Urinary bladder (tissue), 4 donors: ENCODE results near the gene ACP3. TPM values are rescaled to one million over a fixed set of nuclear protein-coding genes. Genes with fewer than 3 reads are reported as not detected.
A peak's percentile ranks its signal among the peaks of the same experiment; 100 is the strongest.

Experiments used
- DNase-seq: peaks from one replicate; pipeline ENCODE4 v3.0.0-alpha.2; 2015; ENCODE audit errors: extremely low spot score
- H3K27ac ChIP-seq: one replicate; pipeline ENCODE4 v1.5.1; 2013; ENCODE audit warnings: low read depth, mild to moderate bottlenecking, moderate library complexity
- H3K36me3 ChIP-seq: one replicate; pipeline ENCODE4 v1.6.1; 2013; ENCODE audit warnings: mild to moderate bottlenecking, moderate library complexity; ENCODE audit not compliant: insufficient read depth
- H3K4me1 ChIP-seq: one replicate; pipeline ENCODE4 v1.6.1; 2013; ENCODE audit warnings: mild to moderate bottlenecking, moderate library complexity; ENCODE audit not compliant: insufficient read depth
- H3K4me3 ChIP-seq: one replicate; pipeline ENCODE4 v1.5.1; 2013; ENCODE audit warnings: low read depth, low read length
- WGBS: extraction: QIAGEN DNeasy Blood & Tissue Kit; methylation state at CpG from one replicate; pipeline ENCODE4 v1.1.7; 2013; 5-methylcytosine and 5-hydroxymethylcytosine counted together
- polyA plus RNA-seq: library from polyadenylated mRNA; stranded (reverse); fragments of 200-250 nt; gene quantifications from one replicate; pipeline ENCODE4 v1.2.3, GENCODE V29; 2013
- total RNA-seq: library from RNA; depleted of rRNA; stranded (reverse); fragments of >200 nt; gene quantifications from one replicate; pipeline ENCODE4 v1.2.3, GENCODE V29; 2014
- donor health status: healthy with polysubstance abuse.
- donor health status: healthy.

The ACP3 gene, protein sequence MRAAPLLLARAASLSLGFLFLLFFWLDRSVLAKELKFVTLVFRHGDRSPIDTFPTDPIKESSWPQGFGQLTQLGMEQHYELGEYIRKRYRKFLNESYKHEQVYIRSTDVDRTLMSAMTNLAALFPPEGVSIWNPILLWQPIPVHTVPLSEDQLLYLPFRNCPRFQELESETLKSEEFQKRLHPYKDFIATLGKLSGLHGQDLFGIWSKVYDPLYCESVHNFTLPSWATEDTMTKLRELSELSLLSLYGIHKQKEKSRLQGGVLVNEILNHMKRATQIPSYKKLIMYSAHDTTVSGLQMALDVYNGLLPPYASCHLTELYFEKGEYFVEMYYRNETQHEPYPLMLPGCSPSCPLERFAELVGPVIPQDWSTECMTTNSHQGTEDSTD
- total RNA-seq (3.2 TPM), polyA plus RNA-seq (0.91 TPM)

DNA sequence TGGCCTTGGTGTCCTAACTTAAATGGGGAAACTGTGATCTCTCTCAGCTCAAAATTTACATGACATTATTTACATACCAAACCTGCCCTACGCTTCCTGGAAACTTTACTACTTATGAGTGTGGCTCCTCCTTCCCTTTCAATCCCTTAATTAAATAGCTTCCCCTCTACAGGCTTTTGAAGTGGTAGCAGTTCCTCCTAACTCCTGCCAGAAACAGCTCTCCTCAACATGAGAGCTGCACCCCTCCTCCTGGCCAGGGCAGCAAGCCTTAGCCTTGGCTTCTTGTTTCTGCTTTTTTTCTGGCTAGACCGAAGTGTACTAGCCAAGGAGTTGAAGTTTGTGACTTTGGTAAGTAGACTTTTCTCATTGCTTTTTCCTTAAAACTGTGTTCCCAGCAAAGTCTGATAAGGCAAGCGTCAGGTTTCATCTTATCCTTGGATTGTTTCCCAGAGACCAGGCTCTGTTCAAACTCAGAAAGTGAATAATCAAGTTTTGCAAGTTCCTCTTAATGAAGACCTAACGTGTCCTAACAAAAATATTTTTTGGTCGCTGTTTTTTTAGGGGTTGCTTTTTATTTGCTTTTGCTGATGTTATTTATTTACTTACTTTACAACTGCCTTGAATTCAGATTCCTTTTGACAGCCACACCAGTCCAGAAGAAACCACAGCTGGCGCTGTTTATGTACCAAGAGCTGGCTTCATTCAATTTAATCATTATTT lies at the start of gene ACP3:
Gene ACP3 (plus strand): TSS at position 179 of the 720 bp plus-strand sequence. CDS start 50 bp downstream, at position 229.
- H3K36me3 ChIP-seq = no peaks in the 10 kb centered on the region
- H3K4me3 ChIP-seq = no peak within 1 kb of the TSS
- 11% methylated on average over 6 of the region's 6 CpGs for WGBS
- DNase-seq = peak; percentile 88
- peaks cover 1% of the 10 kb centered on the region for H3K4me1 ChIP-seq
- peak within 1 kb of the TSS; percentile 60 for H3K27ac ChIP-seq

DNA sequence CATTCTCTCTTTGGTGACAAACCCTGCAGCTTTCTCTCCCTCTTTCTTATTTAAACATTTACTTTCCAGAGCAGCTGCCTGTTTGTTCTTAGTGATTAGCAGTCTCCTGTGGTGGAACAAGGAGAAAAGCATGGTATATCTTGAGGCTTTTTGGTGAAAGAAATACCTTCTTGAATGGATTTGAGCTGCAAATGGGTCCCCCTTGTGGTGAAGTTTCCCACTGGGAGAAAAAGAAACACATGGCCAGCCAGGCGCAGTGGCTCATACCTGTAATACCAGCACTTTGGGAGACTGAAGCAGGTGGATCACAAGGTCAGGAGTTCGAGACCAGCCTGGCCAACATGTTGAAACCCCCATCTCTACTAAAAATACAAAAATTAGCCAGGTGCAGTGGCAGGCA lies 48.3 kb upstream of the ACP3 start:
- Histone ChIP-seq H3K4me3 (no peak overlapping the region), H3K27ac (no peak overlapping the region), H3K36me3 (no peaks in the 10 kb centered on the region), H3K4me1 (no peaks in the 10 kb centered on the region)
- DNase-seq = no peak
- 69% methylated on average over 2 of the region's 2 CpGs for WGBS

DNA sequence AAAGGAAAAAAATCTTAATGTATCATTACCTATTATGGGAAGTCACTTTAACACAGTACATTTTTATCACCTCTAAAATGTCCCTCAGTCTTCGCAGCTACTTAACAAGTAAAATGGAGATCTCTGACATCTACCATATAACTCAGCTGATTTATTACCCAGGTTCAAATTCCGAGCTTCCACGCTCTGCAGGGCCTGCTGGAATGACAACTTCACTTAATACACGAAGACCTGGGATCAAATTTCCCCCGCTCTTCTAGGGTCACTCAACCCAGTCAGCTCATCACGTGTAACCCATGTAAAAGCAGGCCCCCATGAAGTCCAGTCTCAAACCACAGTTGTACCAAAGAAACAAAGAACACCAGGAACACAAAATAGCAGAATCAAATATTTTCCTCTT lies 44.2 kb upstream of the ACP3 start:
- no peaks in the 10 kb centered on the region for H3K4me1 ChIP-seq
- no peak overlapping the region for H3K4me3 ChIP-seq
- no peak for DNase-seq
- WGBS = 38% methylated on average over 6 of the region's 6 CpGs
- no peak overlapping the region for H3K27ac ChIP-seq
- H3K36me3 ChIP-seq = no peaks in the 10 kb centered on the region

DNA sequence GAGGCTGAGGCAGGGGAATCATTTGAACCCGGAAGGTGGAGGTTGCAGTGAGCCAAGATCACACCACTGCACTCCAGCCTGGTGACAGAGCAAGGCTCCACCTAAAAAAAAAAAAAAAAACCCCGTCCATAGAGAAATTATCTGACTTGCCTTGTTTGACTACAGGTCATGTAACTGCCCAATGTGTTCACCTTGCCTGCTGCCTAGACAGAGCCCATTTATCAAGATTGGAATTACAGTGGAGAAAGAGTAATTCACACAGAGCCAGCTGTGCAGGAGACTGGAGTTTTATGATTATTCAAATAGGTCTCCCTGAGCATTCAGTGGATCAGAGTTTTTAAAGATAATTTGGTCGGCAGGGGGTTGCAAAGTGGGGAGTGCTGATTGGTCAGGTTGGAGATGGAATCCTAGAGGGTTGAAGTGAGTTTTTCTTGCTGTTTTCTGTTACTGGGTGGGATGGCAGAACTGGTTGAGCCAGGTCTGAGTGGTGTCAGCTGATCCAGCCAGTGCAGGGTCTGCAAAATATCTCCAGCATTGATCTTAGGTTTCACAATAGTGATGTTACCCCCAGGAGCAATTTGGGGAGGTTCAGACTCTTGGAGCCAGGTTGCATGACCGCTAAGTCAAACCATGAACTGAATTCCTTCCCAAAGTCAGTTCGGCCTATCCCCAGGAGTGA lies 40.8 kb upstream of the ACP3 start:
- DNase-seq = no peak
- Histone ChIP-seq H3K36me3 (no peaks in the 10 kb centered on the region), H3K27ac (no peak overlapping the region), H3K4me3 (no peak overlapping the region), H3K4me1 (no peaks in the 10 kb centered on the region)
- 93% methylated on average over 5 of the region's 5 CpGs for WGBS

DNA sequence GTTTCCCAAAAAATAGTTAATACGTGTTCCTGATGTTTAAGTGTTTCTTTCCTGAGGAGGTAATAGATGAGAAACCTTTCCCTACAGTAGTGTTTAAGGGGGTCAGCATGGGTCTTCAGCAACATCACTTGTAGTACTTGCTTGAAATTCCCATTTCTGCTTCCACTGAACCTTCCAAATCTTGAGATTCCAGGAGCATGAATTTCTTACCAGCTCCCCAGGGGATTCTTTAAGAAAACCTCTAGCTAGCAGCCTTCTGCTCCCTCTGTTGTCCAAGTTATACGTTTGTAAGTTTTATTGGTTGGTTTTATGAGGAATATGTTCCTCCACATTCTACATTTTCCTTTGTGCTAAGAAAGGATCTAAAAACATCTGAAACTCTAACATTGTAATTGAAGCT lies 38.2 kb upstream of the ACP3 start:
- 50% methylated on average over 2 of the region's 2 CpGs for WGBS
- Histone ChIP-seq H3K36me3 (no peaks in the 10 kb centered on the region), H3K27ac (no peak overlapping the region), H3K4me3 (no peak overlapping the region), H3K4me1 (no peaks in the 10 kb centered on the region)
- DNase-seq = no peak

DNA sequence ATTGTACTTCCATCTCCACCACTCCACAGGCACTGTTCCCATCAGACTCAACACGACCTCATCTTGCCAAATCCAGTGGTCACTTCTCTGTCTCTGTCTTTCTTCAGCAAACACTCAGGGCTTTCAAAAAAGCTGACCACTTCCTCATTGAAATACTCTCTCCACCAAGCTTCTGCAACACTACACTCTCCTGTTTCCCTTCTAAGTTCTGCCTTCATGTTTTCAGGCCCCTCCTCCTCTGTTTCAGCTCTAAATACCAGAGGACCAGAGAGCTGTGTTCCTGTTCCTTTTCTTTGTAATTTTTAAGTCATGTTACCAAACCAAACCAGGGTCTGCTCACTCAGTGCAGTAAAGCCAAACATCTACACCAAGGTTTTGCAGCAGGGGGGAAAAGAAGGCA lies 33.8 kb upstream of the ACP3 start:
- DNase-seq = no peak
- Histone ChIP-seq H3K4me1 (no peaks in the 10 kb centered on the region), H3K27ac (no peak overlapping the region), H3K36me3 (no peaks in the 10 kb centered on the region), H3K4me3 (no peak overlapping the region)
- 19% methylated on average over 1 of the region's 1 CpG for WGBS

DNA sequence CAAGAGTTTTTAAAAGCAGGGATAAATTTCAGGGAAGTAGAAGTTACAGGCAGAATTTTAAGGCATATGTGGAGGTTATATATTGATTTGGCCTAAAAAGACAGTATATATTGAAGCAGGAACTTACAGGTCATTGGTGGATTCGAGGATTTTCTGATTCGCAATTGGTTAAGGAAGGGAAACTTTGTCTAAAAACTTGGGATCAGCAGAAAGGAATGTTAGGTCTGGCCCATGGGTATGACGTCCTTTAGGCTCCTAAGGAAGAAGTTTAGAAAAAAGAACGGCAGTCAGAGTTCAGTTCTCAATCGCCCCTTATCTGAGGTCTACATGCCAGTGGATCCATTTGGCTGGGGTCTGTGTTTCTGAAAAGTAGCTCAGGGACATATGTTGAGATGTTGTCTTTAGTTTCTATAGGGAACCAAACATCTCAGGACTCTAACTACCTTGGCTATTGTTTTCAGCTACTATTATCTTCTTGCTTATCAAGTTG lies 33.2 kb upstream of the ACP3 start:
- 58% methylated on average over 5 of the region's 5 CpGs for WGBS
- no peak for DNase-seq
- no peaks in the 10 kb centered on the region for H3K4me1 ChIP-seq
- H3K27ac ChIP-seq = no peak overlapping the region
- H3K36me3 ChIP-seq = no peaks in the 10 kb centered on the region
- H3K4me3 ChIP-seq = no peak overlapping the region

DNA sequence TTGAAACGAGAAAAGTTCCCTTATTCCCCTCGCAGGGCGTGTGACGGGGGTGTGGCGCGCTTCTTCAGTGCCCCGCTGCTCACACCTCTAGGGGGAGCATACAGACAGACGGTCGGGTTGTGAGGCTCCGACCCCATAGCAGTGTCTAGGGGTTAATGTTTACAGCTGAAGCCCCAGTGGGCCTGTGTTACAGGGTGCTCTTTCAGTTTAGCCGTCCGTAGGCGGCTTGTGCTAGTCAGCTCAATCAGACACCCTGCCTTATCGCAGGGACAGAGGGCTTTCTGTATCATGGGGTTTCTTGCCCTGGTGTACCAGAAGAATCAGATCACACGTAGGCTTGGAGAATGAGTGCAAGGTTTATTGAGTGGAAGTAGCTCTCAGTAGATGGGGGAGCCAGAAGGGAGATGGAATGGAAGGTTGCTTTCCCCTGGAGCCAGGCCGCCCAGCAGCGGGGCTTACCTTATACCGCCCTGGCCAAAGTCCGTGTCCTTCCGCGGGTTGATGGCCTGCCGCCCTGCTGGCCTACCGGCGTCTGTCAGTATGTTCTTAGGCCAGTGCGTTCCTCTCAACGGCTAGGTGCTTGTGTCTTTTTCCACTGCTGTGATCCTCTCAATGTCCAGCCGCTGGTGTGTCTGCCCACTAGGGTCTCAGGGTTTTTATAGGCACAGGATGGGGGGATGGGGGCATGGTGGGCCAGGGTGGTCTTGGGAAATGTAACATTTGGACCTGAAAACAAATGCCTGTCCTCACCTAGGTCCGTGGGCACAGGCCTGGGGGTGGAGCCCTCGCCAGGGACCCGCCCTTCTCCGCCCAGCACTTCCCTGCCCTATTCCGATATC lies 32.2 kb upstream of the ACP3 start:
- Histone ChIP-seq H3K4me3 (no peak overlapping the region), H3K27ac (no peak overlapping the region), H3K4me1 (no peaks in the 10 kb centered on the region), H3K36me3 (no peaks in the 10 kb centered on the region)
- no peak for DNase-seq
- WGBS = 80% methylated on average over 32 of the region's 32 CpGs

DNA sequence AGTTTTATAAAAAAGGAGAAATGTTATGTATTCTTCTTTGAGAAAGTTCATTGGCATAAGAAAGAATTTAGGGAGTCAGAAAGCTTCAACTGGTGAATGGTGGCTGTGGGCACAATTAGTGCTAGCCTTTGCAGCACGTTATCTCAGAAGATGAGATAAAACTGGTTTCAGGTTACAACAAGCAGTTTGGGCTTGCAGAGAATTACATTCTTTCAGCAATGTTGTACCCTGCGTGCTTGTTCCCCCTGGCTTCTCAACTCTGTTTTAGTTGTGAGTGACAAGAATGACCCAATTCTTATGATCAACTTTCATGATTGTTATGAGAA lies 31.6 kb upstream of the ACP3 start:
- no peaks in the 10 kb centered on the region for H3K36me3 ChIP-seq
- no peak overlapping the region for H3K4me3 ChIP-seq
- 39% methylated on average over 2 of the region's 2 CpGs for WGBS
- H3K27ac ChIP-seq = no peak overlapping the region
- no peak for DNase-seq
- H3K4me1 ChIP-seq = no peaks in the 10 kb centered on the region

DNA sequence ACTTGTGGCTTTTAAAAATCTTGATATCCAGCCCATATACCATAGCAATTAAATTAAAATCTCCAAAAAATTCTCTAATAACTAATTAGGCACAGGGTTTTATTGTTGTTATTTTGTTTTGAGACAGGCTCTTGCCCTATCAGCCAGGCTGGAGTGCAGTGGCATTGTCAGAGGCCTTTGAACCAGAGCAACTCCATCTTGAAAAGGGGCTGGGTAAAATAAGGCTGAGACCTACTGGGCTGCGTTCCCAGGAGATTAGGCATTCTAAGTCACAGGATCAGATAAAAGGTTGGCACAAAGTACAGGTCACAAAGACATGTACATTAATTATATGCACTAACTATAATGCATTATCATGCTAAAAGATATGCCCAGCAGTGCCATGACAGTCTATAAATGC lies 31.2 kb upstream of the ACP3 start:
- DNase-seq = no peak
- Histone ChIP-seq H3K4me1 (no peaks in the 10 kb centered on the region), H3K27ac (no peak overlapping the region), H3K4me3 (no peak overlapping the region), H3K36me3 (no peaks in the 10 kb centered on the region)
- 55% methylated on average over 1 of the region's 1 CpG for WGBS

DNA sequence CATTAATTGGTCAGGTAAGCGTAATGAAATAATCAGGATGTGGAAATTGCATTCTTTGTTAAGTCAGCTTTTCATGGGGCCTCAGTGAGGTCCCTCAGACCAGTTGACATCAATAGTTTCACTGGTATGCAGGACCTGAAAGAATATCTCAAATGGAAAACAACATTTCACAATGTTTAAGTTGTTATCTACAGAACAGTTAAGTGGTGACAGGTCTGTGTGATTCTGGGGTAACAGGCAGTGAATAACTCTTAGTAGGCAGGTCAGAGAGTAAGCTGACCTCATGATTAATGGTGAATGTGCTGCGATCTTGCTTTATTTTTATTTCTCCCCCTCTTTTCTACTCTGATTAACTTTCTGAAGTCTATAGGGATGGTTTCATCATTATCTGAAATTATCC lies 28.9 kb upstream of the ACP3 start:
- 50% methylated on average over 2 of the region's 2 CpGs for WGBS

DNA sequence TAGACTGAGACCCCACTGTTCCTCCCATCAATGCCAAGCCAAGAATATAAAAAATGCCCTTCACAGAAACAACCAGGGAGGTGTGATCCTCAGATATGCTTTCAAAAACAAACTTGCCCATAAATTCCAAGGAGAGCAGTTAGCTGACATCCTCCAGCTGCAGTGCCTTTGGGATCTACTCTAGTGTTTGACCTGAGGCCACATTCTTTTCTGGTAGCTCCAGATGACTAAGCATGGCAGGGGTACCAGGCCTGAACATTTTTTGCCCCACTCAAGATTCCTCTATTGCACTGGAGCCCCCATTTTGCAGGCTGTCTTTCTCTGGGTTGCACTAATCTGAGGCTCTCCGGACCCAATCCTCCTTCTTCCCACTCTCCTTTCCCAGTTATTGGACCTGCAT lies 27.9 kb upstream of the ACP3 start:
- no peaks in the 10 kb centered on the region for H3K36me3 ChIP-seq
- no peak for DNase-seq
- no peak overlapping the region for H3K27ac ChIP-seq
- no peak overlapping the region for H3K4me3 ChIP-seq
- 83% methylated on average over 1 of the region's 1 CpG for WGBS
- H3K4me1 ChIP-seq = no peaks in the 10 kb centered on the region

More for the DNA sequence above, 28.9 kb upstream of the ACP3 start:
- Histone ChIP-seq H3K4me3 (no peak overlapping the region), H3K36me3 (no peaks in the 10 kb centered on the region), H3K27ac (no peak overlapping the region), H3K4me1 (no peaks in the 10 kb centered on the region)
- DNase-seq = no peak

DNA sequence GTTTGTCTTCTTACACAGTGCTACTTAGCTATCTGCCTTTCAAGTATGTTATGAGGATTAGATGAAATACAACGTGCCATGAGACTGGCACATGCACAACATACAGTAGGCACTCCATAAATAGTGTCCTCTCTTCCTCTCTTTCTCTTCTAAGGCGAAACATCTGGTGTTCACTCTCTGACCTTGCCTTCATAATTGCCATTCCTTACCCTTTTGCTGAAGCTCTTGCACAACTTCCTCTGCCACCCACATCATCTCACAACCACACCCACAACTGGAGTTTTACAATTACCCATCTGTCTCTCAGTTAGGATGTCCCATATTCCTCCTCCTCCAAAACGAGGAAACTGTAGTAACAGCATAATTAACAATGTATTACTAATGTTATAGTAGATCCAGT lies 26.4 kb upstream of the ACP3 start:
- Histone ChIP-seq H3K4me1 (no peaks in the 10 kb centered on the region), H3K4me3 (no peak overlapping the region), H3K27ac (no peak overlapping the region), H3K36me3 (no peaks in the 10 kb centered on the region)
- DNase-seq = no peak
- WGBS = 52% methylated on average over 3 of the region's 3 CpGs
